IMR-90 (cell line): Measurements from ENCODE around the gene TM2D3. TPM values are rescaled to one million over a fixed set of nuclear protein-coding genes. Genes with fewer than 3 reads are reported as not detected.
A peak's percentile ranks its signal among the peaks of the same experiment; 100 is the strongest.

ENCODE experiments used
- ATAC-seq: fragments of 200-7000 bp; cut with Tn5 transposase; 2 replicates; pipeline ENCODE4 v1.9.1; 2020; ENCODE audit warnings: low read depth, mild to moderate bottlenecking, moderate library complexity
- BruUV-seq: library from RNA; stranded (reverse); fragments of 400-500 nt; replicated peaks from 2 replicates; lab custom pipeline; 2021; lab: Mats Ljungman, UMichigan
- CTCF ChIA-PET: fragments of 300-600 bp; formaldehyde crosslinking; extraction: SDS; loops from one replicate; lab custom pipeline; 2021; ENCODE audit warnings: antibody characterized with exemption; lab: Yijun Ruan, JAX
- POLR2A ChIA-PET: fragments of 300-600 bp; sonication (Branson Sonifier 250); formaldehyde crosslinking; loops from one replicate; lab custom pipeline; 2022; ENCODE audit warnings: antibody characterized with exemption; ENCODE audit not compliant: unreplicated experiment; lab: Charles Lee
- DNase-seq: peaks from one replicate; pipeline ENCODE4 v3.0.0; 2013
- H2AFZ ChIP-seq: replicated peaks from 2 replicates; pipeline ENCODE3; 2013; ENCODE audit warnings: low read length, mild to moderate bottlenecking; ENCODE audit not compliant: poor library complexity
- H2AK5ac ChIP-seq: 2 replicates; pipeline ENCODE4 v1.6.1; 2013; ENCODE audit warnings: low read depth, low read length, inconsistent platforms
- H2AK9ac ChIP-seq: replicated peaks from 2 replicates; pipeline ENCODE3; 2013; ENCODE audit warnings: mild to moderate bottlenecking, low read depth, low read length, moderate library complexity; ENCODE audit not compliant: poor library complexity
- H2BK120ac ChIP-seq: 2 replicates; pipeline ENCODE4 v1.6.1; 2013; ENCODE audit warnings: low read depth, low read length, inconsistent platforms
- H2BK15ac ChIP-seq: 3 replicates; pipeline ENCODE4 v1.6.1; 2013; ENCODE audit warnings: low read depth, low read length, inconsistent platforms
- H2BK20ac ChIP-seq: 2 replicates; pipeline ENCODE4 v1.6.1; 2013; ENCODE audit warnings: low read depth, mild to moderate bottlenecking, inconsistent platforms, low read length, moderate library complexity
- H2BK5ac ChIP-seq: 2 replicates; pipeline ENCODE4 v1.6.1; 2013; ENCODE audit warnings: mild to moderate bottlenecking, low read depth, low read length, inconsistent platforms; ENCODE audit not compliant: poor library complexity, severe bottlenecking
- H3K14ac ChIP-seq: replicated peaks from 2 replicates; pipeline ENCODE4 v1.6.1; 2013; ENCODE audit warnings: low read depth, low read length, inconsistent platforms
- H3K18ac ChIP-seq: 2 replicates; pipeline ENCODE4 v1.6.1; 2013; ENCODE audit warnings: low read depth, low read length, control low read depth
- H3K23ac ChIP-seq: 2 replicates; pipeline ENCODE4 v1.6.1; 2013; ENCODE audit warnings: low read depth, low read length, inconsistent platforms
- H3K27ac ChIP-seq: 2 replicates; pipeline ENCODE4 v1.5.1; 2013; ENCODE audit warnings: mild to moderate bottlenecking, control low read depth, low read length; ENCODE audit not compliant: insufficient read depth
- H3K27me3 ChIP-seq: 2 replicates; pipeline ENCODE4 v1.6.1; 2013; ENCODE audit warnings: low read length; ENCODE audit not compliant: control insufficient read depth, insufficient read depth
- H3K36me3 ChIP-seq: 2 replicates; pipeline ENCODE4 v1.6.1; 2013; ENCODE audit warnings: low read length, mixed read lengths; ENCODE audit not compliant: control insufficient read depth, insufficient read depth
- H3K4ac ChIP-seq: 2 replicates; pipeline ENCODE4 v1.6.1; 2013; ENCODE audit warnings: low read depth, low read length, inconsistent platforms
- H3K4me1 ChIP-seq: 2 replicates; pipeline ENCODE4 v1.6.1; 2013; ENCODE audit warnings: low read length, mixed read lengths; ENCODE audit not compliant: control insufficient read depth, insufficient read depth
- H3K4me2 ChIP-seq: 2 replicates; pipeline ENCODE4 v1.6.1; 2013; ENCODE audit warnings: low read depth, mild to moderate bottlenecking, control low read depth, low read length, moderate library complexity
- H3K4me3 ChIP-seq: 2 replicates; pipeline ENCODE4 v1.5.1; 2013; ENCODE audit warnings: low read depth, mild to moderate bottlenecking, control low read depth, low read length, moderate library complexity; ENCODE audit not compliant: insufficient read depth
- H3K56ac ChIP-seq: 2 replicates; pipeline ENCODE4 v1.6.1; 2013; ENCODE audit warnings: low read length, inconsistent platforms; ENCODE audit not compliant: insufficient read depth; ENCODE audit errors: extremely low read depth
- H3K79me1 ChIP-seq, 2 experiments: 2 replicates each; pipeline ENCODE4 v1.6.1; 2013; ENCODE audit warnings: low read length in 2 of 2, inconsistent platforms in 1 of 2, low read depth in 1 of 2
- H3K9ac ChIP-seq: 2 replicates; pipeline ENCODE4 v1.6.1; 2013; ENCODE audit warnings: low read depth, low read length, control low read depth
- H3K9me1 ChIP-seq: 2 replicates; pipeline ENCODE4 v1.6.1; 2013; ENCODE audit warnings: low read length, inconsistent platforms; ENCODE audit not compliant: insufficient read depth
- H3K9me3 ChIP-seq: 2 replicates; pipeline ENCODE4 v1.6.1; 2013; ENCODE audit warnings: low read length; ENCODE audit not compliant: control insufficient read depth, insufficient read depth
- H4K20me1 ChIP-seq: 2 replicates; pipeline ENCODE4 v1.6.1; 2013; ENCODE audit warnings: low read length, inconsistent platforms; ENCODE audit not compliant: insufficient read depth
- H4K5ac ChIP-seq: 2 replicates; pipeline ENCODE4 v1.6.1; 2013; ENCODE audit warnings: mild to moderate bottlenecking, low read depth, low read length, control low read depth
- H4K8ac ChIP-seq, 2 experiments: 2 replicates each; pipeline ENCODE4 v1.6.1; 2013; ENCODE audit warnings: low read depth in 2 of 2, low read length in 2 of 2, control low read depth in 1 of 2, inconsistent platforms in 1 of 2
- H4K91ac ChIP-seq: 2 replicates; pipeline ENCODE4 v1.6.1; 2013; ENCODE audit warnings: low read depth, low read length, inconsistent platforms; ENCODE audit not compliant: insufficient read depth
- RAD21 ChIP-seq: IDR thresholded peaks from 2 replicates; pipeline ENCODE4 v1.6.1; 2012; ENCODE audit warnings: low read length, improper control_type of control experiment
- SMC3 ChIP-seq: fragments of 150-350 bp; IDR thresholded peaks from 2 replicates; pipeline ENCODE4 v1.6.1; 2016; ENCODE audit warnings: low read depth, mild to moderate bottlenecking, antibody characterized with exemption, low read length, moderate library complexity
- WGBS, 2 experiments: methylation state at CpG; one replicate each; pipeline versions ENCODE4 v1.1.5 to v1.1.7; 2013; ENCODE audit warnings: missing lambda C conversion rate in 2 of 2; ENCODE audit not compliant: insufficient read length in 1 of 2; ENCODE audit errors: extremely low coverage in 2 of 2; 5-methylcytosine and 5-hydroxymethylcytosine counted together
- dilution Hi-C: fragments of 300-500 bp; cut with HindIII; formaldehyde crosslinking; loops from one replicate; pipeline ENCODE4 v1.14.3; 2018; ENCODE audit warnings: low sequenced_read_pairs; ENCODE audit not compliant: unreplicated experiment
- in situ Hi-C: fragments of 300-500 bp; cut with MboI; formaldehyde crosslinking; loops from 3 replicates; pipeline ENCODE4 v1.14.3; 2019; ENCODE audit warnings: low sequenced_read_pairs, inconsistent platforms, mixed read lengths
- intact Hi-C: fragments of 100-400 bp; cut with micrococcal nuclease; formaldehyde crosslinking; loops from 2 replicates; pipeline ENCODE4 v1.10.0; 2022
- polyA plus RNA-seq, 3 experiments: library from polyadenylated mRNA; depleted of rRNA; stranded (reverse); fragments of >200 nt; gene quantifications; 2 replicates each; pipeline ENCODE4 v1.2.3, GENCODE V29; 2012; ENCODE audit warnings: low replicate concordance in 1 of 3
- total RNA-seq: library from RNA; depleted of rRNA; stranded (reverse); fragments of >200 nt; gene quantifications from 2 replicates; pipeline ENCODE4 v1.2.3, GENCODE V29; 2012
- TF ChIP-seq, protein P1 (sequence below): fragments of 150-350 bp; IDR thresholded peaks from 2 replicates; pipeline ENCODE4 v1.6.1; 2016; ENCODE audit warnings: low read depth, mild to moderate bottlenecking, low read length, moderate library complexity, borderline replicate concordance
- TF ChIP-seq, protein P2 (sequence below): conservative IDR thresholded peaks from 2 replicates; pipeline ENCODE4 v1.5.1; 2012; ENCODE audit warnings: mild to moderate bottlenecking, low read depth, low read length, improper control_type of control experiment

Gene TM2D3
- total and polyA plus RNA-seq, 2 of the 4 experiments (the other 2 are of a cell fraction) = 27.4 to 34.5 TPM

DNA sequence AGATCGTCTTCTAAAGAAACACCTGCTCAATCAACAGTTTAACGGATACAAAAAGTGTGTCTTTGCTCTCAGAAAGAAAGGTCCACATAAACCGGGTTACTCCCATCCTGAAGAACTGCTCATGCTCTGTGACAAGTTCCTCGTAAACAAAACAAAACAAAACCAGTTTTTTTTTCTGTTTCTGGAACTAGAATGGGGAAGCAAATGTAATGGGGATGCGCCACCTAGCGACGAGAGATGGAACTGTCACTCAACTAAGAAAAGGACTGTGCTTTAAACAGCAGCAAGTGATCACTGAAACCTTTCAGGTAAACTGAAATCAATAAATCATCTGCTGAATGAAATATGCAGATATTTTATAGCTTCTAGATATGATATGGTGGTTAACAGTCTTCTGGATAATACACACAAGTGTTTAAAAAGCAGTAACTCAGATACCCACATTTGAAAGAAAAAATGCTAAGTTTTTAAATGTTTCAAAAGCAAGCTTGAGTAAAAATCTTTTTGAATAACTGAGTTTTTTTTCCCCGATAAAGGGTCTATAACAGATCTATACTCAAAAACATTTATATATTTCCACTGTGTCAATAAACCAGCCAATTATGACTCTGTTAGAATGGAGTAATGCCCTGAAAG lies 10.9 kb downstream of the TM2D3 start:
- no peak overlapping the region for H3K4me3 ChIP-seq
- peaks cover 9 to 21% of the 10 kb centered on the region in 2 experiments for H3K79me1 ChIP-seq
- H3K23ac ChIP-seq = no peak overlapping the region
- no peak overlapping the region for H3K27ac ChIP-seq
- no peak overlapping the region for H2AK5ac ChIP-seq
- H2BK15ac ChIP-seq = no peak overlapping the region
- H3K4me2 ChIP-seq = no peak overlapping the region; the same call in 1 of the 2 replicates
- ChIA-PET POLR2A (interaction anchor here (0.6 kb wide), 1 partner anchor 71 kb away, joined by 4 read pairs; no protein-coding TSS in a partner anchor), CTCF (interaction anchor here (0.6 to 2.2 kb wide), 10 partner anchors 9 to 353 kb away, joined by 3 to 9 read pairs (median 3); partner anchors contain the start of genes SNRPA1 and TM2D3)
- no peak overlapping the region for H4K8ac ChIP-seq
- no peaks in the 10 kb centered on the region for H3K9me3 ChIP-seq
- ATAC-seq (peak; percentile 76), DNase-seq (peak; percentile 73)
- no peak overlapping the region for H3K56ac ChIP-seq
- peaks cover 3% of the 10 kb centered on the region for H3K4me1 ChIP-seq
- H2BK120ac ChIP-seq = no peak overlapping the region
- dilution Hi-C loops = no loop called here
- peaks cover 4% of the 10 kb centered on the region; the same call in 1 of the 2 replicates for H4K20me1 ChIP-seq
- H2AFZ ChIP-seq = no peak overlapping the region
- no peak overlapping the region for H3K14ac ChIP-seq
- no peak overlapping the region for H3K18ac ChIP-seq
- no TSS peak for BruUV-seq
- no peak overlapping the region for H2BK20ac ChIP-seq
- H3K27me3 ChIP-seq = no peaks in the 10 kb centered on the region
- no CpG with 5 or more reads among the region's 8 CpGs for WGBS, 2 experiments
- TF ChIP-seq, protein P1, sequence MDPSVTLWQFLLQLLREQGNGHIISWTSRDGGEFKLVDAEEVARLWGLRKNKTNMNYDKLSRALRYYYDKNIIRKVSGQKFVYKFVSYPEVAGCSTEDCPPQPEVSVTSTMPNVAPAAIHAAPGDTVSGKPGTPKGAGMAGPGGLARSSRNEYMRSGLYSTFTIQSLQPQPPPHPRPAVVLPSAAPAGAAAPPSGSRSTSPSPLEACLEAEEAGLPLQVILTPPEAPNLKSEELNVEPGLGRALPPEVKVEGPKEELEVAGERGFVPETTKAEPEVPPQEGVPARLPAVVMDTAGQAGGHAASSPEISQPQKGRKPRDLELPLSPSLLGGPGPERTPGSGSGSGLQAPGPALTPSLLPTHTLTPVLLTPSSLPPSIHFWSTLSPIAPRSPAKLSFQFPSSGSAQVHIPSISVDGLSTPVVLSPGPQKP = no peak
- TF ChIP-seq SMC3 = peak; percentile 79
- TF ChIP-seq, protein P2, sequence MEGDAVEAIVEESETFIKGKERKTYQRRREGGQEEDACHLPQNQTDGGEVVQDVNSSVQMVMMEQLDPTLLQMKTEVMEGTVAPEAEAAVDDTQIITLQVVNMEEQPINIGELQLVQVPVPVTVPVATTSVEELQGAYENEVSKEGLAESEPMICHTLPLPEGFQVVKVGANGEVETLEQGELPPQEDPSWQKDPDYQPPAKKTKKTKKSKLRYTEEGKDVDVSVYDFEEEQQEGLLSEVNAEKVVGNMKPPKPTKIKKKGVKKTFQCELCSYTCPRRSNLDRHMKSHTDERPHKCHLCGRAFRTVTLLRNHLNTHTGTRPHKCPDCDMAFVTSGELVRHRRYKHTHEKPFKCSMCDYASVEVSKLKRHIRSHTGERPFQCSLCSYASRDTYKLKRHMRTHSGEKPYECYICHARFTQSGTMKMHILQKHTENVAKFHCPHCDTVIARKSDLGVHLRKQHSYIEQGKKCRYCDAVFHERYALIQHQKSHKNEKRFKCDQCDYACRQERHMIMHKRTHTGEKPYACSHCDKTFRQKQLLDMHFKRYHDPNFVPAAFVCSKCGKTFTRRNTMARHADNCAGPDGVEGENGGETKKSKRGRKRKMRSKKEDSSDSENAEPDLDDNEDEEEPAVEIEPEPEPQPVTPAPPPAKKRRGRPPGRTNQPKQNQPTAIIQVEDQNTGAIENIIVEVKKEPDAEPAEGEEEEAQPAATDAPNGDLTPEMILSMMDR = peak; percentile 98
- TF ChIP-seq RAD21 = peak; percentile 92
- no peak overlapping the region for H4K91ac ChIP-seq
- H3K36me3 ChIP-seq = peaks cover 23% of the 10 kb centered on the region
- H2BK5ac ChIP-seq = no peak overlapping the region
- in situ Hi-C loops = loop anchor here (5.0 kb wide), 1 partner anchor 349 kb away; no protein-coding TSS in a partner anchor
- H3K9ac ChIP-seq = no peak overlapping the region
- H3K4ac ChIP-seq = no peak overlapping the region
- intact Hi-C loops = loop anchor here (1.0 to 10.0 kb wide), 3 partner anchors 341 to 626 kb away; no protein-coding TSS in a partner anchor
- H3K9me1 ChIP-seq = 0 out of 2 replicates have a peak, but pooled peaks cover 2% of the 10 kb centered on the region
- no peak overlapping the region for H4K5ac ChIP-seq
- H2AK9ac ChIP-seq = no peak overlapping the region
